Testis (tissue), 3 donors: ENCODE results near the gene CSHL1. TPM values are rescaled to one million over a fixed set of nuclear protein-coding genes. Genes with fewer than 3 reads are reported as not detected.

ENCODE experiments used
- DNase-seq: peaks from one replicate; pipeline ENCODE4 v3.0.0-alpha.2; 2019
- H3K27ac ChIP-seq, 2 donors: fragments of 200-600 bp; sonication (generic); one replicate each; pipeline ENCODE4 v1.5.1; 2019
- H3K27me3 ChIP-seq: fragments of 200-600 bp; sonication (generic); one replicate; pipeline ENCODE4 v1.5.1; 2019
- H3K36me3 ChIP-seq: fragments of 200-600 bp; sonication (generic); one replicate; pipeline ENCODE4 v1.5.1; 2017; ENCODE audit warnings: low read depth; ENCODE audit errors: missing control alignments
- H3K4me1 ChIP-seq: fragments of 200-600 bp; sonication (generic); one replicate; pipeline ENCODE4 v1.5.1; 2019
- H3K4me3 ChIP-seq, 2 donors: fragments of 200-600 bp; sonication (generic); one replicate each; pipeline ENCODE4 v1.5.1; 2017 to 2019
- H3K9me3 ChIP-seq: fragments of 200-600 bp; sonication (generic); one replicate; pipeline ENCODE4 v1.5.1; 2017
- POLR2A ChIP-seq: fragments of 450-650 bp; IDR thresholded peaks from one replicate; pipeline ENCODE4 v1.6.1; 2017; ENCODE audit warnings: antibody characterized with exemption, mild to moderate bottlenecking, moderate library complexity
- WGBS, 2 donors: methylation state at CpG; one replicate each; pipeline ENCODE4 v1.1.5; 2018; 5-methylcytosine and 5-hydroxymethylcytosine counted together
- intact Hi-C: fragments of 100-400 bp; cut with DNase I; formaldehyde crosslinking; loops from one replicate; pipeline ENCODE4 v1.15.1; 2023; ENCODE audit warnings: low total_unique reads
- polyA plus RNA-seq: library from polyadenylated mRNA; stranded (reverse); fragments of 350-450 nt; fragmentation: Illumina TruSeq; extraction: RNeasy Lipid Tissue Mini Kit (QIAGEN cat#74804); gene quantifications from one replicate; pipeline ENCODE4 v1.2.3, GENCODE V29; 2014; ENCODE audit warnings: low read depth, low replicate concordance; ENCODE audit not compliant: insufficient read depth
- total RNA-seq, 2 donors: library from RNA; depleted of rRNA; stranded (reverse); fragments of >200 nt; gene quantifications; one replicate each; pipeline ENCODE4 v1.2.3, GENCODE V29; 2016
- TF ChIP-seq, protein P1 (sequence below), 3 experiments: fragments of 450-650 bp in 2 of 3; fragments of 200-600 bp in 1 of 3; sonication (generic) in 1 of 3; IDR thresholded peaks; one replicate each; pipeline ENCODE4 v1.5.1; 2016 to 2019; ENCODE audit warnings: antibody characterized with exemption in 3 of 3, mild to moderate bottlenecking in 2 of 3, moderate library complexity in 1 of 3

The CSHL1 gene
- total and polyA plus RNA-seq, 3 donors from 2014 or later = not detected

DNA sequence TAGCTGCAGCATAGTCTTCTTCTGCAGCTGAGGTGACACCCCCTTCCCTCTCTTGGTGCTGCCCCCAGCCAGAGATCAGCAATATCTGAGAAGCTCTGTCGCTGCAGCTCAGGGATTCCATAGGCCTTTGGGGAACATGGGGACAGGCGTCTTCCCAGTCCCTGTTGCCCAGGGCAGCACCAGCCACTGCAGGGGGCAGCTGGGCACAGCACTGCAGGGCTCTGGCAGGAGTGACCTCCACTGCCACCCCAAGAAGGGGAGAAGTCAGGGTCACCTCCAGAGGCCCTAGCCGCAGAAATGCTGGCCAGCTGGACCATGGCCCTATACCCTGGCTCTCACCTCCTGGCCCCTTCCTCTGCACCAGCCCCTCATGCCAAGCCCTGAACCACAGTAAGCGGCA lies 44.7 kb upstream of the CSHL1 start:
- Histone ChIP-seq H3K27me3 (no peaks in the 10 kb centered on the region), H3K36me3 (no peaks in the 10 kb centered on the region), H3K27ac (no peak overlapping the region), H3K9me3 (no peaks in the 10 kb centered on the region), H3K4me3 (no peak overlapping the region), H3K4me1 (peaks cover 6% of the 10 kb centered on the region)
- intact Hi-C loops = no loop called here
- TF ChIP-seq, protein P1, sequence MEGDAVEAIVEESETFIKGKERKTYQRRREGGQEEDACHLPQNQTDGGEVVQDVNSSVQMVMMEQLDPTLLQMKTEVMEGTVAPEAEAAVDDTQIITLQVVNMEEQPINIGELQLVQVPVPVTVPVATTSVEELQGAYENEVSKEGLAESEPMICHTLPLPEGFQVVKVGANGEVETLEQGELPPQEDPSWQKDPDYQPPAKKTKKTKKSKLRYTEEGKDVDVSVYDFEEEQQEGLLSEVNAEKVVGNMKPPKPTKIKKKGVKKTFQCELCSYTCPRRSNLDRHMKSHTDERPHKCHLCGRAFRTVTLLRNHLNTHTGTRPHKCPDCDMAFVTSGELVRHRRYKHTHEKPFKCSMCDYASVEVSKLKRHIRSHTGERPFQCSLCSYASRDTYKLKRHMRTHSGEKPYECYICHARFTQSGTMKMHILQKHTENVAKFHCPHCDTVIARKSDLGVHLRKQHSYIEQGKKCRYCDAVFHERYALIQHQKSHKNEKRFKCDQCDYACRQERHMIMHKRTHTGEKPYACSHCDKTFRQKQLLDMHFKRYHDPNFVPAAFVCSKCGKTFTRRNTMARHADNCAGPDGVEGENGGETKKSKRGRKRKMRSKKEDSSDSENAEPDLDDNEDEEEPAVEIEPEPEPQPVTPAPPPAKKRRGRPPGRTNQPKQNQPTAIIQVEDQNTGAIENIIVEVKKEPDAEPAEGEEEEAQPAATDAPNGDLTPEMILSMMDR (IDR thresholded peaks at IDR 0.05) = no peak
- TF ChIP-seq POLR2A = no peak
- 87 to 90% methylated on average over 4 of the region's 4 CpGs for WGBS, 2 donors
- no peak for DNase-seq

DNA sequence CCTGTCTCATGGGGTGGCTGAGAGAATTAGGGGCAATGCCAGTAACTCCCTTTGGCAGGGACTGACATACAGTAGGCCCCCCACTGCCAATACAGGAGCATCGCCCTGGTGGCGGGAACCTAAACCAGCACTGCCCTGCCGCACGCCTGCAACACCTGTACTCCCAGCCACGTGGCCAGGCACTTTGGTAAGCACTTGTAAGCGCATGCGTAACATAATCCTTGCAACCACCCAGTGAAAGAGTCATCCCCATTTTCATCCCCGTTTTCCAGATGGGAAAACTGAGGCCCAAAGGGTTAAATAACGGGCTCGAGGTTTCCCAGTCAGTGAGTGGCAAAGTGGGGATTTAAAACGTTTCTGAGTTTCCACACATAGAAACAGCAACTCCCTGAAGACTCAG lies 44.2 kb upstream of the CSHL1 start:
- Histone ChIP-seq H3K4me1 (peaks cover 6% of the 10 kb centered on the region), H3K27me3 (no peaks in the 10 kb centered on the region), H3K4me3 (no peak overlapping the region), H3K9me3 (no peaks in the 10 kb centered on the region), H3K36me3 (no peaks in the 10 kb centered on the region), H3K27ac (no peak overlapping the region)
- TF ChIP-seq, protein P1 (IDR thresholded peaks at IDR 0.05) = no peak
- no peak for TF ChIP-seq POLR2A
- DNase-seq = no peak
- intact Hi-C loops = no loop called here
- WGBS, 2 donors = 88 to 89% methylated on average over 10 to 11 of the region's 11 CpGs

DNA sequence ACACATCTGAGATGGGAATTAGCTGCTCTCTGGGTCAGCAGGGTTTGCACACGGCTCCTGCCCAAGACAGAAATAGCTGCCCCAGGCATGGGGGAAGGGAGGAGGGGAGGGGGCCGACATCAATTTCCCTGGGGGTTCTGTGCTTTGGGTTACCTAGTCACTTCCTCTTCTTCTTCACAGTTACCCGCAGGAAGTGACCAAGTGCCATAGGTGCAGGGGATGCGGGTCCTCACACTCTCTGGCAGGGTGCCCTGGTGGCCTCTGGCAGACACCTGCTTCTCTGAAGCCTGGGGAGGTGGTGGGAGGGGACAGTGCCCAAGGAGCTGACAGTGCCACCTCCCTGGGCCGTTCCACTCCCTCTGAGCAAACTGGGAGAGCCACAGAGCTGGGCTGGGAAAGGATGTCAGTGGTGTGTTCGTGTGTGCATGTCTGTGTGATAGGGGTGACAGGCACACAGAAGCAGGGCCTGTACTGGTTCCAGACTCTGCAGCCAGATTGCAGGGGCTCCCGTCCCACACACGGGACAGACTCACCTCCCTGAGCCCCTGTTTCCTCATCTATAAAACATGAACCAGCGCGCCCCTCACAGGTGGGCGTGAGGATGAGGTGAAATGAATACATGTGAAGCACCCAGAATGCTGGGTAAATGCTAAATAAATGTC lies 43.5 kb upstream of the CSHL1 start:
- intact Hi-C loops = no loop called here
- no peak for TF ChIP-seq POLR2A
- TF ChIP-seq, protein P1 (IDR thresholded peaks at IDR 0.05) = no peak
- H3K4me1 ChIP-seq = peaks cover 6% of the 10 kb centered on the region
- H3K27ac ChIP-seq = no peak overlapping the region
- no peaks in the 10 kb centered on the region for H3K9me3 ChIP-seq
- H3K27me3 ChIP-seq = no peaks in the 10 kb centered on the region
- 75 to 86% methylated on average over 11 of the region's 11 CpGs for WGBS, 2 donors
- H3K4me3 ChIP-seq = no peak overlapping the region
- no peaks in the 10 kb centered on the region for H3K36me3 ChIP-seq
- DNase-seq = no peak

DNA sequence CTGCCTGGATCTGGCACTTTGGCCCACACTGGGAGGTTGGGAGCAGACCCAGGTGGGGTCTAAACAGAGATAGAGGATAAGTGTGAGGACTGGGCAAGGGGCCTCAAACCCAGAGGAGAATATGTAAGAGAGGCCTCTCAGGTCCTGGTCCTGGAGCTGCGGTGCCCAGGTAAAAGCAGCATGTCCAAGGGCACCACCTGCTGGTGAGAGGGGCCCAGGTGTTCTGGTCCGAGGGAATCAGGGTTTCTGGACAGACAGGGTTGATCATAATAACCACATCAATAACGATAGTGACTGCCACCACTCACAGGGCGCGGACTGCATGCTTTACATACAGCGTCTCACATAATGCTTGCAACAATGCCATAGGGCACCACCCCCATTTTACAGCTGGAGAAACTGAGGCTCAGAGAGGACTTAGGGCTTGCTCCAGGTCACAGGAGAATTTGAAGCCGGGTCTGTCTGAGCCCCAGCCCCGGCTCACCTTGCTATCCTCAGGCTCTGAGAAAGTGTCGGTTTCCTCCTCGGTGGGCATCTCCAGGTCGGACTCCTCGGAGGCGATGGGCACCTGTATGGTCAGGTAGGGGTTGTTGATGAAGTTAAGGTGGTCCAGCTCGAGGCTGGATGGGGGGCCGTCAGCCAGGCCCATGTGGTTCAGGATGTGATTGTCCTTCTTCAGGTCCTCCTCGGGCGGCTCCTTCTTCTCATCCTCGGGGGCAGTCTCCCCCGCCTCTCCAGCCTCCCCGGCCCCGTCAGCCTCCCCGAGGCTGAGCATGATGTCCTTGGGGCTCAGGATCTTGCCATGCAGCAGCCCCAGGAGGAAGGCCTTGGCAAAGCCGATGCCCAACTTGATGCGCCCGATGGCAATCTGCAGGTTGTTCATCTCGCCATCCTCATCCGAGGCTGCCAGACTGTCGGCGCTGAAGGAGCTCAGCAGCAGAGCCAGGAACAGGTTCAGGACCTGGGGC lies 40.2 kb upstream of the CSHL1 start:
- no peak overlapping the region for H3K27ac ChIP-seq
- TF ChIP-seq, protein P1 (IDR thresholded peaks at IDR 0.05) = no peak
- TF ChIP-seq POLR2A = no peak
- intact Hi-C loops = no loop called here
- DNase-seq = no peak
- H3K4me1 ChIP-seq = no peaks in the 10 kb centered on the region
- H3K36me3 ChIP-seq = no peaks in the 10 kb centered on the region
- no peaks in the 10 kb centered on the region for H3K27me3 ChIP-seq
- 88 to 93% methylated on average over 8 to 29 of the region's 29 CpGs for WGBS, 2 donors
- no peak overlapping the region for H3K4me3 ChIP-seq
- H3K9me3 ChIP-seq = no peaks in the 10 kb centered on the region
